Thymus (tissue), 11 donors: Measurements from ENCODE around the gene GOLPH3. TPM values are rescaled to one million over a fixed set of nuclear protein-coding genes. Genes with fewer than 3 reads are reported as not detected.

Experiments
- DNase-seq, 9 donors: peaks; one replicate each; pipeline ENCODE4 v3.0.0-alpha.2; 2013; ENCODE audit warnings: low spot score in 9 of 9, low read depth in 6 of 9, missing footprints in 1 of 9
- H3K27ac ChIP-seq, 2 donors: one replicate each; pipeline ENCODE4 v1.5.1; 2013; ENCODE audit warnings: control low read depth in 1 of 2, low read depth in 1 of 2, low read length in 1 of 2, mild to moderate bottlenecking in 1 of 2, moderate library complexity in 1 of 2
- H3K27me3 ChIP-seq, 2 donors: one replicate each; pipeline ENCODE4 v1.5.1; 2013; ENCODE audit warnings: low read length in 1 of 2; ENCODE audit not compliant: control insufficient read depth in 2 of 2, insufficient read depth in 1 of 2
- H3K36me3 ChIP-seq, 2 donors: one replicate each; pipeline ENCODE4 v1.5.1; 2013; ENCODE audit warnings: low read length in 1 of 2, mild to moderate bottlenecking in 1 of 2, moderate library complexity in 1 of 2; ENCODE audit not compliant: control insufficient read depth in 2 of 2, insufficient read depth in 2 of 2
- H3K4me1 ChIP-seq, 2 donors: one replicate each; pipeline ENCODE4 v1.5.1; 2013; ENCODE audit warnings: low read length in 2 of 2; ENCODE audit not compliant: control insufficient read depth in 2 of 2, insufficient read depth in 2 of 2
- H3K4me3 ChIP-seq, 2 donors: one replicate each; pipeline ENCODE4 v1.5.1; 2013; ENCODE audit warnings: low read length in 2 of 2, control low read depth in 1 of 2, mild to moderate bottlenecking in 1 of 2
- H3K9me3 ChIP-seq, 2 donors: one replicate each; pipeline ENCODE4 v1.5.1; 2013; ENCODE audit warnings: low read length in 1 of 2, mild to moderate bottlenecking in 1 of 2; ENCODE audit not compliant: control insufficient read depth in 2 of 2, insufficient read depth in 1 of 2
- WGBS: extraction: QIAGEN DNeasy Blood & Tissue Kit; methylation state at CpG from one replicate; pipeline ENCODE4 v1.1.7; 2013; 5-methylcytosine and 5-hydroxymethylcytosine counted together
- polyA plus RNA-seq: library from polyadenylated mRNA; stranded (reverse); fragments of 200-250 nt; gene quantifications from one replicate; pipeline ENCODE4 v1.2.3, GENCODE V29; 2013
- total RNA-seq: library from RNA; stranded (reverse); fragments of 120-200 nt; gene quantifications from one replicate; pipeline ENCODE4 v1.2.4, GENCODE V29; 2013
- donor health status: healthy.

GOLPH3 gene
- total and polyA plus RNA-seq, 2 donors = 42.9 to 76.9 TPM

GRCh38 chr5:32163053-32163452 is 11.1 kb downstream of the GOLPH3 start:
- 99% methylated on average over 5 of the region's 5 CpGs for WGBS
- no peak for DNase-seq
- no peak overlapping the region for H3K4me3 ChIP-seq
- H3K27ac ChIP-seq = no peak overlapping the region
- no peaks in the 10 kb centered on the region for H3K9me3 ChIP-seq
- H3K4me1 ChIP-seq = peaks cover 0 to 2% of the 10 kb centered on the region in 2 donors
- peaks cover 12 to 17% of the 10 kb centered on the region in 2 donors for H3K36me3 ChIP-seq
- no peaks in the 10 kb centered on the region for H3K27me3 ChIP-seq

GRCh38 chr5:32160228-32160627 is 13.9 kb downstream of the GOLPH3 start:
- no peak overlapping the region for H3K27ac ChIP-seq
- H3K9me3 ChIP-seq = no peaks in the 10 kb centered on the region
- WGBS = 99% methylated on average over 1 of the region's 1 CpG
- H3K4me1 ChIP-seq = no peaks in the 10 kb centered on the region
- H3K36me3 ChIP-seq = peaks cover 9 to 15% of the 10 kb centered on the region in 2 donors
- no peak for DNase-seq
- H3K27me3 ChIP-seq = no peaks in the 10 kb centered on the region
- H3K4me3 ChIP-seq = no peak overlapping the region

GRCh38 chr5:32159328-32160072 is 14.6 kb downstream of the GOLPH3 start:
- Histone ChIP-seq H3K27me3 (no peaks in the 10 kb centered on the region), H3K27ac (no peak overlapping the region), H3K36me3 (peaks cover 4 to 14% of the 10 kb centered on the region in 2 donors), H3K4me1 (no peaks in the 10 kb centered on the region), H3K4me3 (no peak overlapping the region), H3K9me3 (no peaks in the 10 kb centered on the region)
- no peak for DNase-seq
- WGBS = 96% methylated on average over 2 of the region's 2 CpGs

- WGBS = 98% methylated on average over 2 of the region's 2 CpGs
These were observed 15.5 kb downstream of the GOLPH3 start for GRCh38 chr5:32158679-32158975.

DNA sequence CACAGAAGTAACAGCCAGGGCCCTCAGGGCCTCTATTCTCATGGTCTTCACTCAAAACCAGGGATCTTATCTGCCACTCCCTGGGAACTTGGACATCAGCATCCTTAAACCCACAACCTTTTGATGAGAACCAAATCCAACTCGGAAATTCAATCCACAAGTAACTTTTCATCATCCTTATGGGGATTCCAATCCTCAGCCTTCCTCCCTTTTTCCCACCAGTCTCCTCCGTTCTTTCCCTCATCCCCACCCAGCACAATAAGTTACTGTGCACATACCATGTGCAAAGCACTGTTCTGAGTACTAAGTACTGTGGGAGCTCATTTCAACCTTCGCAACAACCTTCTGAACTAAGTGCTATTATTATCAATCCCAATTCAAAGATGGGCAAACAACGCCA is 17.0 kb downstream of the GOLPH3 start:
- no peak overlapping the region for H3K4me3 ChIP-seq
- H3K4me1 ChIP-seq = no peaks in the 10 kb centered on the region
- no peak for DNase-seq
- H3K9me3 ChIP-seq = no peaks in the 10 kb centered on the region
- 96% methylated on average over 4 of the region's 4 CpGs for WGBS
- H3K27me3 ChIP-seq = no peaks in the 10 kb centered on the region
- peaks cover 4 to 13% of the 10 kb centered on the region in 2 donors for H3K36me3 ChIP-seq
- no peak overlapping the region for H3K27ac ChIP-seq

More at GRCh38 chr5:32158679-32158975, 15.5 kb downstream of the GOLPH3 start:
- H3K27me3 ChIP-seq = no peaks in the 10 kb centered on the region
- no peaks in the 10 kb centered on the region for H3K9me3 ChIP-seq
- H3K36me3 ChIP-seq = peaks cover 4 to 13% of the 10 kb centered on the region in 2 donors
- no peak overlapping the region for H3K4me3 ChIP-seq
- H3K4me1 ChIP-seq = no peaks in the 10 kb centered on the region
- H3K27ac ChIP-seq = no peak overlapping the region
- no peak for DNase-seq

DNA sequence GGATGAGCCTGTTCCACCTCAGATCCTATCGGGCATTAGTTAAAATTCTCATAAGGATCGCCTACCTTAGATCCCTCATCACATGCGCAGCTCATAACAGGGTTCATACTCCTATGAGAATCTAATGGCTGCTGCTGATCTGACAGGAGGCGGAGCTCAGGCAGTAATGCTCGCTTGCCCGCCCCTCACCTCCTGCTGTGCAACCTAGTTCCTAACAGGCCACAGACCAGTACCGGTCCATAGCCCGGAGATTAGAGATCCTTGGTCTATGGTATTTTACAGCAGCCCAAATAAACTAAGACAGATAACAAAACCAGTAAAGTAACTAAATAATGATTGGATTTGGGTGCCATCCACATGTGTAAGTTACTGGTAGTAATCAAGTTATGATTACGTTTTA is 17.5 kb downstream of the GOLPH3 start:
- no peaks in the 10 kb centered on the region for H3K4me1 ChIP-seq
- WGBS = 99% methylated on average over 9 of the region's 9 CpGs
- no peak for DNase-seq

DNA sequence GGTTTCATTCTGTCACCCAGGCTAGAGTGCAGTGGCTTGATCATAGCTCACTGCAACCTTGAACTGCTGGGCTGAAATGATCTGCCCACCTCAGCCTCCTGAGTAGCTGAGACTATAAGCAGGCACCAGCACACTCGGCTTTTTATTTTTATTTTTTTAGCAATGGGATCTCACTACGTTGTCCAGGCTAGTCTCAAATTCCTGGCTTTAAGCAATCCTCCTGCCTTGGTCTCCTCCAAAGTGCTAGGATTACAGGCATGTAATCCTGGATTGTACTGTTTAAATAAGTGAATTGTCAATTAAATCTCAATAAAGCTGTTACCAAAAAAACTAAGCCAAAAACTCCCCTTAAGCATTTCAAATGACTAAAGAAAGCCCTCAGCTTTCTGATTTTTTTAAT is 18.9 kb downstream of the GOLPH3 start:
- 97% methylated on average over 2 of the region's 2 CpGs for WGBS

More for the DNA sequence above, 17.5 kb downstream of the GOLPH3 start:
- Histone ChIP-seq H3K27ac (no peak overlapping the region), H3K4me3 (no peak overlapping the region), H3K9me3 (no peaks in the 10 kb centered on the region), H3K36me3 (peaks cover 4 to 13% of the 10 kb centered on the region in 2 donors), H3K27me3 (no peaks in the 10 kb centered on the region)

GRCh38 chr5:32153723-32154122 is 20.4 kb downstream of the GOLPH3 start:
- Histone ChIP-seq H3K4me3 (no peak overlapping the region), H3K27ac (no peak overlapping the region), H3K4me1 (no peaks in the 10 kb centered on the region), H3K9me3 (no peaks in the 10 kb centered on the region), H3K36me3 (peaks cover 4 to 10% of the 10 kb centered on the region in 2 donors), H3K27me3 (no peaks in the 10 kb centered on the region)
- no peak for DNase-seq
- 97% methylated on average over 3 of the region's 3 CpGs for WGBS

More for the DNA sequence above, 18.9 kb downstream of the GOLPH3 start:
- DNase-seq = no peak
- Histone ChIP-seq H3K27ac (no peak overlapping the region), H3K27me3 (no peaks in the 10 kb centered on the region), H3K36me3 (peaks cover 4 to 13% of the 10 kb centered on the region in 2 donors), H3K4me3 (no peak overlapping the region), H3K4me1 (no peaks in the 10 kb centered on the region), H3K9me3 (no peaks in the 10 kb centered on the region)

DNA sequence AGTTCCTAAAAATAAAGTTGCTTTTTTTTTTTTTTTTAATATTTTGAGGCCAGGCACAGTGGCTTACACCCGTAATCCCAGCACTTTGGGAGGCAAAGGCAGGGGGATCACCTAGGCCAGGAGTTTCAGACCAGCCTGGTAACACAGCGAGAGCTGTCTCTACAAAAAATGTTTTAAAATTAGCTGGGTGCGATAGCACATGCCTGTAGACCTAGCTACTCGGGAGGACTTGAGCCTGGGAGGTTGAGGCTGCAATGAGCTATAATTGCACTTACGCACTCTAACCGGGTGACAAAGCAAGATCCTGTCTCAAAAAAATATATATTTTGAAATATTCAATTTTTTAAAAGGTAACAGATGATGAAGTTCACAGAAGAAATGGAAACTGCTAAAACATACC is 22.9 kb downstream of the GOLPH3 start:
- 99% methylated on average over 6 of the region's 6 CpGs for WGBS
- Histone ChIP-seq H3K4me3 (no peak overlapping the region), H3K4me1 (no peaks in the 10 kb centered on the region), H3K27me3 (no peaks in the 10 kb centered on the region), H3K9me3 (no peaks in the 10 kb centered on the region), H3K27ac (no peak overlapping the region), H3K36me3 (no peaks in the 10 kb centered on the region)
- no peak for DNase-seq
